H9 (cell line): ENCODE data around the gene SLC14A1. TPM values are rescaled to one million over a fixed set of nuclear protein-coding genes. Genes with fewer than 3 reads are reported as not detected.

Source experiments
- DNase-seq: peaks from one replicate; pipeline ENCODE4 v3.0.0-alpha.2; 2017
- H2AFZ ChIP-seq: one replicate; pipeline ENCODE4 v1.6.1; 2013; ENCODE audit warnings: mild to moderate bottlenecking, low read length, control low read depth, moderate library complexity
- H2AK5ac ChIP-seq: 2 replicates; pipeline ENCODE4 v1.6.1; 2013; ENCODE audit warnings: low read length, control low read depth, mixed read lengths; ENCODE audit not compliant: insufficient read length
- H2BK120ac ChIP-seq: one replicate; pipeline ENCODE4 v1.6.1; 2013; ENCODE audit warnings: low read depth, mild to moderate bottlenecking, low read length, control low read depth, inconsistent platforms; ENCODE audit not compliant: poor library complexity, severe bottlenecking
- H2BK12ac ChIP-seq: 2 replicates; pipeline ENCODE4 v1.6.1; 2013; ENCODE audit warnings: low read length, control low read depth, mixed read lengths, low read depth; ENCODE audit not compliant: insufficient read length
- H2BK15ac ChIP-seq: 2 replicates; pipeline ENCODE4 v1.6.1; 2013; ENCODE audit warnings: low read depth, low read length, control low read depth
- H2BK20ac ChIP-seq: one replicate; pipeline ENCODE4 v1.6.1; 2013; ENCODE audit warnings: low read depth, mild to moderate bottlenecking, low read length, control low read depth, inconsistent platforms; ENCODE audit not compliant: poor library complexity, severe bottlenecking
- H2BK5ac ChIP-seq: 2 replicates; pipeline ENCODE4 v1.6.1; 2013; ENCODE audit warnings: low read length, control low read depth, mixed read lengths; ENCODE audit not compliant: insufficient read length
- H3K14ac ChIP-seq: 2 replicates; pipeline ENCODE4 v1.6.1; 2013; ENCODE audit warnings: low read length, control low read depth; ENCODE audit not compliant: insufficient read depth
- H3K18ac ChIP-seq: 2 replicates; pipeline ENCODE4 v1.6.1; 2013; ENCODE audit warnings: low read depth, mild to moderate bottlenecking, mixed read lengths, low read length, control low read depth; ENCODE audit not compliant: insufficient read length
- H3K23ac ChIP-seq: 2 replicates; pipeline ENCODE4 v1.6.1; 2013; ENCODE audit warnings: low read length, control low read depth, mixed read lengths, low read depth; ENCODE audit not compliant: insufficient read length
- H3K23me2 ChIP-seq: 2 replicates; pipeline ENCODE4 v1.6.1; 2013; ENCODE audit warnings: low read depth, mild to moderate bottlenecking, mixed read lengths, low read length, control low read depth; ENCODE audit not compliant: insufficient read length, poor library complexity, severe bottlenecking
- H3K27ac ChIP-seq: 2 replicates; pipeline ENCODE4 v1.5.1; 2013; ENCODE audit warnings: low read length, control low read depth, mixed read lengths, low read depth; ENCODE audit not compliant: insufficient read length
- H3K27me3 ChIP-seq: 2 replicates; pipeline ENCODE4 v1.6.1; 2013; ENCODE audit warnings: low read length, control low read depth, inconsistent platforms; ENCODE audit not compliant: insufficient read depth
- H3K4ac ChIP-seq: 2 replicates; pipeline ENCODE4 v1.6.1; 2013; ENCODE audit warnings: low read depth, mild to moderate bottlenecking, control low read depth, inconsistent platforms, low read length, moderate library complexity
- H3K4me1 ChIP-seq: 2 replicates; pipeline ENCODE4 v1.6.1; 2013; ENCODE audit warnings: low read length, control low read depth, inconsistent platforms; ENCODE audit not compliant: insufficient read depth
- H3K4me2 ChIP-seq: 2 replicates; pipeline ENCODE4 v1.6.1; 2013; ENCODE audit warnings: low read length, control low read depth, mixed read lengths; ENCODE audit not compliant: insufficient read length, insufficient read depth
- H3K56ac ChIP-seq: 2 replicates; pipeline ENCODE4 v1.6.1; 2013; ENCODE audit warnings: low read depth, mild to moderate bottlenecking, mixed read lengths, low read length, control low read depth; ENCODE audit not compliant: insufficient read length
- H3K79me1 ChIP-seq: 2 replicates; pipeline ENCODE4 v1.6.1; 2013; ENCODE audit warnings: low read depth, mild to moderate bottlenecking, moderate library complexity, low read length, control low read depth, inconsistent platforms; ENCODE audit not compliant: insufficient read depth, poor library complexity, severe bottlenecking
- H3K79me2 ChIP-seq: 2 replicates; pipeline ENCODE4 v1.6.1; 2013; ENCODE audit warnings: low read length, control low read depth, inconsistent platforms; ENCODE audit not compliant: insufficient read depth
- H3K9ac ChIP-seq: 2 replicates; pipeline ENCODE4 v1.6.1; 2013; ENCODE audit warnings: low read length, control low read depth, mixed read lengths; ENCODE audit not compliant: insufficient read length; ENCODE audit errors: extremely low read depth
- H3K9me3 ChIP-seq: one replicate; pipeline ENCODE4 v1.6.1; 2013; ENCODE audit warnings: low read depth, low read length, inconsistent platforms; ENCODE audit not compliant: control insufficient read depth
- H3T11ph ChIP-seq: one replicate; pipeline ENCODE4 v1.6.1; 2013; ENCODE audit warnings: mild to moderate bottlenecking, low read length, control low read depth, inconsistent platforms
- H4K20me1 ChIP-seq: one replicate; pipeline ENCODE4 v1.6.1; 2013; ENCODE audit not compliant: control insufficient read depth, insufficient read length, insufficient read depth
- H4K5ac ChIP-seq: 2 replicates; pipeline ENCODE4 v1.6.1; 2013; ENCODE audit warnings: low read depth, mild to moderate bottlenecking, mixed read lengths, low read length, control low read depth; ENCODE audit not compliant: insufficient read length
- H4K8ac ChIP-seq: replicated peaks from 2 replicates; pipeline ENCODE4 v1.6.1; 2013; ENCODE audit warnings: low read length, control low read depth, mixed read lengths, low read depth; ENCODE audit not compliant: insufficient read length
- H4K91ac ChIP-seq: 2 replicates; pipeline ENCODE4 v1.6.1; 2013; ENCODE audit warnings: low read depth, mild to moderate bottlenecking, moderate library complexity, mixed read lengths, low read length, control low read depth; ENCODE audit not compliant: insufficient read length
- H3K27ac Mint-ChIP-seq, 3 experiments: 2 replicates in 2 of 3; 3 replicates in 1 of 3; pipeline ENCODE4 v1.8.0; 2020 to 2021; ENCODE audit warnings: mixed read lengths in 3 of 3, mild to moderate bottlenecking in 1 of 3, moderate library complexity in 1 of 3
- H3K27me3 Mint-ChIP-seq: 2 replicates; pipeline ENCODE4 v1.8.0; 2021; ENCODE audit warnings: low read depth, mild to moderate bottlenecking, moderate library complexity, mixed read lengths
- H3K36me3 Mint-ChIP-seq, 3 experiments: 2 replicates in 2 of 3; 3 replicates in 1 of 3; pipeline ENCODE4 v1.8.0; 2020 to 2021; ENCODE audit warnings: low read depth in 3 of 3, mixed read lengths in 3 of 3; ENCODE audit not compliant: insufficient read depth in 1 of 3
- H3K4me1 Mint-ChIP-seq, 2 experiments: 2 replicates each; pipeline ENCODE4 v1.8.0; 2020; ENCODE audit warnings: mixed read lengths in 2 of 2
- H3K4me3 Mint-ChIP-seq, 2 experiments: 2 replicates in 1 of 2; 3 replicates in 1 of 2; pipeline ENCODE4 v1.8.0; 2020 to 2021; ENCODE audit warnings: mild to moderate bottlenecking in 2 of 2, mixed read lengths in 2 of 2, moderate library complexity in 1 of 2
- H3K9me3 Mint-ChIP-seq, 2 experiments: 2 replicates in 1 of 2; 3 replicates in 1 of 2; pipeline ENCODE4 v1.8.0; 2020; ENCODE audit warnings: mild to moderate bottlenecking in 2 of 2, mixed read lengths in 2 of 2, moderate library complexity in 1 of 2
- WGBS: extraction: QIAGEN DNeasy Blood & Tissue Kit; methylation state at CpG from one replicate; pipeline ENCODE4 v1.1.7; 2013; ENCODE audit warnings: missing lambda C conversion rate, low lambda C conversion rate, mixed read lengths; ENCODE audit not compliant: insufficient read length; ENCODE audit errors: extremely low coverage; 5-methylcytosine and 5-hydroxymethylcytosine counted together
- total RNA-seq: library from RNA; stranded (reverse); gene quantifications from 2 replicates; pipeline ENCODE4 v1.2.1, GENCODE V29; 2021
- TF ChIP-seq, protein P1 (sequence below): fragments of 200-600 bp; sonication (generic); conservative IDR thresholded peaks from 3 replicates; pipeline ENCODE4 v1.8.0; 2021; ENCODE audit warnings: antibody characterized with exemption, mild to moderate bottlenecking

Gene SLC14A1
- total RNA-seq, 1 experiment from 2014 or later: not detected

DNA sequence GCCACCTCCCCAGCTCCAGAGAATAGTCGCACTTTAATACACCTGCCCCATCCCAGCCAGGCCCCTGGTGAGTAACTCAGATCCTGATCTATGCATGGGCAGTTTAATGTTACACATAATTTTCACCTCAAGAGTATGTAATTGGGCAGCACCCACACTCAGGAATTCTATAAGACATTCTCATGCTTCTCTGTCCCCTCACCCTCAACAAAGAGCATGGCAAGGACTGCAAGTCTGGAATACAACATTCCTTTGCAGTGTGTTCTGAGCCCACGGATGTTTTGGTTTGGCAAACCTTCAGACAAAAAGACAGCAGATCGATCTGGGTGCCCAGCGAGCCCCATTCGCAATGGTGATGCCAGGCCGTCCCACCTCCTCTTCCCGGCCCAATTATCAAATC, 4.9 kb upstream of the SLC14A1 start:
- H3K4me1 ChIP-seq: no peaks in the 10 kb centered on the region
- no peak overlapping the region for H2BK15ac ChIP-seq
- no peaks in the 10 kb centered on the region for H3K9me3 Mint-ChIP-seq
- no peak overlapping the region for H2AFZ ChIP-seq
- peaks cover 1 to 7% of the 10 kb centered on the region in 2 experiments for H3K4me1 Mint-ChIP-seq
- no peak for DNase-seq
- no peak overlapping the region for H3K56ac ChIP-seq
- WGBS: no CpG with 5 or more reads among the region's 7 CpGs
- no peak overlapping the region for H3K9ac ChIP-seq
- no peak overlapping the region for H2BK120ac ChIP-seq
- no peak overlapping the region for H3K4me3 Mint-ChIP-seq
- H4K8ac ChIP-seq: no peak overlapping the region
- no peaks in the 10 kb centered on the region; a peak in 1 of 7 replicates for H3K36me3 Mint-ChIP-seq
- H3T11ph ChIP-seq: no peak overlapping the region
- H3K27ac ChIP-seq: no peak overlapping the region
- H3K27ac Mint-ChIP-seq: no peak overlapping the region
- no peaks in the 10 kb centered on the region; the same call in none of the 2 replicates for H3K27me3 Mint-ChIP-seq
- no peaks in the 10 kb centered on the region for H3K9me3 ChIP-seq
- no peaks in the 10 kb centered on the region for H3K23me2 ChIP-seq
- H2BK12ac ChIP-seq: no peak overlapping the region
- H3K14ac ChIP-seq: no peak overlapping the region
- H3K4me2 ChIP-seq: no peak overlapping the region
- no peak overlapping the region for H2BK20ac ChIP-seq
- no peak overlapping the region for H4K91ac ChIP-seq
- H2BK5ac ChIP-seq: no peak overlapping the region
- H3K18ac ChIP-seq: no peak overlapping the region
- no peak overlapping the region for H3K4ac ChIP-seq
- no peak overlapping the region for H2AK5ac ChIP-seq
- no peak overlapping the region for H4K5ac ChIP-seq
- no peaks in the 10 kb centered on the region for H3K79me1 ChIP-seq
- TF ChIP-seq, protein P1, sequence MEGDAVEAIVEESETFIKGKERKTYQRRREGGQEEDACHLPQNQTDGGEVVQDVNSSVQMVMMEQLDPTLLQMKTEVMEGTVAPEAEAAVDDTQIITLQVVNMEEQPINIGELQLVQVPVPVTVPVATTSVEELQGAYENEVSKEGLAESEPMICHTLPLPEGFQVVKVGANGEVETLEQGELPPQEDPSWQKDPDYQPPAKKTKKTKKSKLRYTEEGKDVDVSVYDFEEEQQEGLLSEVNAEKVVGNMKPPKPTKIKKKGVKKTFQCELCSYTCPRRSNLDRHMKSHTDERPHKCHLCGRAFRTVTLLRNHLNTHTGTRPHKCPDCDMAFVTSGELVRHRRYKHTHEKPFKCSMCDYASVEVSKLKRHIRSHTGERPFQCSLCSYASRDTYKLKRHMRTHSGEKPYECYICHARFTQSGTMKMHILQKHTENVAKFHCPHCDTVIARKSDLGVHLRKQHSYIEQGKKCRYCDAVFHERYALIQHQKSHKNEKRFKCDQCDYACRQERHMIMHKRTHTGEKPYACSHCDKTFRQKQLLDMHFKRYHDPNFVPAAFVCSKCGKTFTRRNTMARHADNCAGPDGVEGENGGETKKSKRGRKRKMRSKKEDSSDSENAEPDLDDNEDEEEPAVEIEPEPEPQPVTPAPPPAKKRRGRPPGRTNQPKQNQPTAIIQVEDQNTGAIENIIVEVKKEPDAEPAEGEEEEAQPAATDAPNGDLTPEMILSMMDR: no peak
- no peaks in the 10 kb centered on the region for H3K79me2 ChIP-seq
- H3K23ac ChIP-seq: no peak overlapping the region
- H3K27me3 ChIP-seq: no peaks in the 10 kb centered on the region
- H4K20me1 ChIP-seq: no peaks in the 10 kb centered on the region
